Stimulated activated CD4-positive, alpha-beta T cell treated with anti-CD3 and anti-CD28 coated beads, Interleukin-1b, Interleukin-23, amount 100 ng/mL, for 1 hour (primary cell): Measurements from ENCODE around the gene ZGPAT.

ENCODE experiments used
- DNase-seq, 2 donors: peaks; one replicate each; pipeline ENCODE4 v3.0.0-alpha.2; 2020; ENCODE audit warnings: low read depth in 2 of 2

Gene ZGPAT

GRCh38 chr20:63692436-63693082 lies 15.3 kb upstream of the ZGPAT start:
- no peak for DNase-seq

GRCh38 chr20:63693083-63693732 lies 14.6 kb upstream of the ZGPAT start:
- DNase-seq, result no peak

- no peak for DNase-seq
These were observed 13.9 kb upstream of the ZGPAT start for GRCh38 chr20:63693733-63694583.

- DNase-seq, result no peak
These were observed 13.0 kb upstream of the ZGPAT start for GRCh38 chr20:63694584-63695423.

GRCh38 chr20:63695424-63696305 lies 12.2 kb upstream of the ZGPAT start:
- DNase-seq, result no peak

- no peak for DNase-seq
These were observed 11.6 kb upstream of the ZGPAT start for GRCh38 chr20:63696306-63696627.

- DNase-seq, result no peak
These were observed 11.0 kb upstream of the ZGPAT start, which contains the start of gene TNFRSF6B for GRCh38 chr20:63696628-63697356. TNFRSF6B (plus strand) TSS chr20:63696652; CDS start chr20:63696768, 116 bp downstream.

GRCh38 chr20:63697357-63697867 lies 10.4 kb upstream of the ZGPAT start:
- DNase-seq, result no peak

- no peak for DNase-seq
These were observed 9.8 kb upstream of the ZGPAT start for GRCh38 chr20:63697868-63698545.

- DNase-seq, result peak in 1 of 2 donors; percentile 32
These were observed 8.9 kb upstream of the ZGPAT start for GRCh38 chr20:63698739-63699465.

- DNase-seq, result no peak
These were observed 8.2 kb upstream of the ZGPAT start for GRCh38 chr20:63699466-63700198.

- no peak for DNase-seq
These were observed 7.4 kb upstream of the ZGPAT start for GRCh38 chr20:63700199-63701050.

GRCh38 chr20:63701051-63701328 lies 6.8 kb upstream of the ZGPAT start:
- DNase-seq, result no peak

GRCh38 chr20:63701329-63702035 lies 6.4 kb upstream of the ZGPAT start:
- no peak for DNase-seq

- no peak for DNase-seq
These were observed 5.7 kb upstream of the ZGPAT start for GRCh38 chr20:63702036-63702665.
